Breast epithelium (tissue), 3 donors: ENCODE data around the gene SELP.

Source experiments
- POLR2A ChIP-seq: fragments of 450-650 bp; IDR thresholded peaks from one replicate; pipeline ENCODE4 v1.6.1; 2016; ENCODE audit warnings: antibody characterized with exemption, mild to moderate bottlenecking, moderate library complexity
- TF ChIP-seq, protein P1 (sequence below), 3 donors: fragments of 450-650 bp; IDR thresholded peaks; one replicate each; pipeline ENCODE4 v1.5.1; 2016 to 2017; ENCODE audit warnings: antibody characterized with exemption in 3 of 3, mild to moderate bottlenecking in 3 of 3, moderate library complexity in 3 of 3

DNA sequence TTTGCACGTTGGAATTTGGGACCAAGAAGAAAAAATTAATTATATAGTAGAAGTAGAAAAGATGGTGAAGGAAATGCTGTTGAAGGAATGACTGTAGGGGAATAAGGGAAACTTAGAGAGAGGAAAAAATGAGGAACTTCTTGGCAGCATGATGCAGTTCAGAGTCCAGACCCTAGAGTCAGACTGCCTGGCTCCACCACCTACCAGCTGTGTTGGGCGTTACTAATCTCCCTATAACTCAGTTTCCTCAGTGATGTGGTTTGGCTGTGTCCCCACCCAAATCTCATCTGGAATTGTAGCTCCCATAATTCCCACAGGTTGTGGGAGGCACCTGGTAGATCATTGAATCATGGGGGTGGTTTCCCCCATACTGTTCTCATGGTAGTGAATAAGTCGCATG lies 1.3 kb upstream of the SELP start:
- TF ChIP-seq, protein P1, sequence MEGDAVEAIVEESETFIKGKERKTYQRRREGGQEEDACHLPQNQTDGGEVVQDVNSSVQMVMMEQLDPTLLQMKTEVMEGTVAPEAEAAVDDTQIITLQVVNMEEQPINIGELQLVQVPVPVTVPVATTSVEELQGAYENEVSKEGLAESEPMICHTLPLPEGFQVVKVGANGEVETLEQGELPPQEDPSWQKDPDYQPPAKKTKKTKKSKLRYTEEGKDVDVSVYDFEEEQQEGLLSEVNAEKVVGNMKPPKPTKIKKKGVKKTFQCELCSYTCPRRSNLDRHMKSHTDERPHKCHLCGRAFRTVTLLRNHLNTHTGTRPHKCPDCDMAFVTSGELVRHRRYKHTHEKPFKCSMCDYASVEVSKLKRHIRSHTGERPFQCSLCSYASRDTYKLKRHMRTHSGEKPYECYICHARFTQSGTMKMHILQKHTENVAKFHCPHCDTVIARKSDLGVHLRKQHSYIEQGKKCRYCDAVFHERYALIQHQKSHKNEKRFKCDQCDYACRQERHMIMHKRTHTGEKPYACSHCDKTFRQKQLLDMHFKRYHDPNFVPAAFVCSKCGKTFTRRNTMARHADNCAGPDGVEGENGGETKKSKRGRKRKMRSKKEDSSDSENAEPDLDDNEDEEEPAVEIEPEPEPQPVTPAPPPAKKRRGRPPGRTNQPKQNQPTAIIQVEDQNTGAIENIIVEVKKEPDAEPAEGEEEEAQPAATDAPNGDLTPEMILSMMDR (IDR thresholded peaks at IDR 0.05), result no peak
- no peak for TF ChIP-seq POLR2A
